H9 (cell line): ENCODE data around the gene CENPA. TPM values are rescaled to one million over a fixed set of nuclear protein-coding genes. Genes with fewer than 3 reads are reported as not detected.

Experiments used
- DNase-seq: peaks from one replicate; pipeline ENCODE4 v3.0.0-alpha.2; 2017
- H2AFZ ChIP-seq: one replicate; pipeline ENCODE4 v1.6.1; 2013; ENCODE audit warnings: mild to moderate bottlenecking, low read length, control low read depth, moderate library complexity
- H2AK5ac ChIP-seq: 2 replicates; pipeline ENCODE4 v1.6.1; 2013; ENCODE audit warnings: low read length, control low read depth, mixed read lengths; ENCODE audit not compliant: insufficient read length
- H2BK120ac ChIP-seq: one replicate; pipeline ENCODE4 v1.6.1; 2013; ENCODE audit warnings: low read depth, mild to moderate bottlenecking, low read length, control low read depth, inconsistent platforms; ENCODE audit not compliant: poor library complexity, severe bottlenecking
- H2BK12ac ChIP-seq: 2 replicates; pipeline ENCODE4 v1.6.1; 2013; ENCODE audit warnings: low read length, control low read depth, mixed read lengths, low read depth; ENCODE audit not compliant: insufficient read length
- H2BK15ac ChIP-seq: 2 replicates; pipeline ENCODE4 v1.6.1; 2013; ENCODE audit warnings: low read depth, low read length, control low read depth
- H2BK20ac ChIP-seq: one replicate; pipeline ENCODE4 v1.6.1; 2013; ENCODE audit warnings: low read depth, mild to moderate bottlenecking, low read length, control low read depth, inconsistent platforms; ENCODE audit not compliant: poor library complexity, severe bottlenecking
- H2BK5ac ChIP-seq: 2 replicates; pipeline ENCODE4 v1.6.1; 2013; ENCODE audit warnings: low read length, control low read depth, mixed read lengths; ENCODE audit not compliant: insufficient read length
- H3K14ac ChIP-seq: 2 replicates; pipeline ENCODE4 v1.6.1; 2013; ENCODE audit warnings: low read length, control low read depth; ENCODE audit not compliant: insufficient read depth
- H3K18ac ChIP-seq: 2 replicates; pipeline ENCODE4 v1.6.1; 2013; ENCODE audit warnings: low read depth, mild to moderate bottlenecking, mixed read lengths, low read length, control low read depth; ENCODE audit not compliant: insufficient read length
- H3K23ac ChIP-seq: 2 replicates; pipeline ENCODE4 v1.6.1; 2013; ENCODE audit warnings: low read length, control low read depth, mixed read lengths, low read depth; ENCODE audit not compliant: insufficient read length
- H3K23me2 ChIP-seq: 2 replicates; pipeline ENCODE4 v1.6.1; 2013; ENCODE audit warnings: low read depth, mild to moderate bottlenecking, mixed read lengths, low read length, control low read depth; ENCODE audit not compliant: insufficient read length, poor library complexity, severe bottlenecking
- H3K27ac ChIP-seq: 2 replicates; pipeline ENCODE4 v1.5.1; 2013; ENCODE audit warnings: low read length, control low read depth, mixed read lengths, low read depth; ENCODE audit not compliant: insufficient read length
- H3K27me3 ChIP-seq: 2 replicates; pipeline ENCODE4 v1.6.1; 2013; ENCODE audit warnings: low read length, control low read depth, inconsistent platforms; ENCODE audit not compliant: insufficient read depth
- H3K4ac ChIP-seq: 2 replicates; pipeline ENCODE4 v1.6.1; 2013; ENCODE audit warnings: low read depth, mild to moderate bottlenecking, control low read depth, inconsistent platforms, low read length, moderate library complexity
- H3K4me1 ChIP-seq: 2 replicates; pipeline ENCODE4 v1.6.1; 2013; ENCODE audit warnings: low read length, control low read depth, inconsistent platforms; ENCODE audit not compliant: insufficient read depth
- H3K4me2 ChIP-seq: 2 replicates; pipeline ENCODE4 v1.6.1; 2013; ENCODE audit warnings: low read length, control low read depth, mixed read lengths; ENCODE audit not compliant: insufficient read length, insufficient read depth
- H3K56ac ChIP-seq: 2 replicates; pipeline ENCODE4 v1.6.1; 2013; ENCODE audit warnings: low read depth, mild to moderate bottlenecking, mixed read lengths, low read length, control low read depth; ENCODE audit not compliant: insufficient read length
- H3K79me1 ChIP-seq: 2 replicates; pipeline ENCODE4 v1.6.1; 2013; ENCODE audit warnings: low read depth, mild to moderate bottlenecking, moderate library complexity, low read length, control low read depth, inconsistent platforms; ENCODE audit not compliant: insufficient read depth, poor library complexity, severe bottlenecking
- H3K79me2 ChIP-seq: 2 replicates; pipeline ENCODE4 v1.6.1; 2013; ENCODE audit warnings: low read length, control low read depth, inconsistent platforms; ENCODE audit not compliant: insufficient read depth
- H3K9ac ChIP-seq: 2 replicates; pipeline ENCODE4 v1.6.1; 2013; ENCODE audit warnings: low read length, control low read depth, mixed read lengths; ENCODE audit not compliant: insufficient read length; ENCODE audit errors: extremely low read depth
- H3K9me3 ChIP-seq: one replicate; pipeline ENCODE4 v1.6.1; 2013; ENCODE audit warnings: low read depth, low read length, inconsistent platforms; ENCODE audit not compliant: control insufficient read depth
- H3T11ph ChIP-seq: one replicate; pipeline ENCODE4 v1.6.1; 2013; ENCODE audit warnings: mild to moderate bottlenecking, low read length, control low read depth, inconsistent platforms
- H4K20me1 ChIP-seq: one replicate; pipeline ENCODE4 v1.6.1; 2013; ENCODE audit not compliant: control insufficient read depth, insufficient read length, insufficient read depth
- H4K5ac ChIP-seq: 2 replicates; pipeline ENCODE4 v1.6.1; 2013; ENCODE audit warnings: low read depth, mild to moderate bottlenecking, mixed read lengths, low read length, control low read depth; ENCODE audit not compliant: insufficient read length
- H4K8ac ChIP-seq: replicated peaks from 2 replicates; pipeline ENCODE4 v1.6.1; 2013; ENCODE audit warnings: low read length, control low read depth, mixed read lengths, low read depth; ENCODE audit not compliant: insufficient read length
- H4K91ac ChIP-seq: 2 replicates; pipeline ENCODE4 v1.6.1; 2013; ENCODE audit warnings: low read depth, mild to moderate bottlenecking, moderate library complexity, mixed read lengths, low read length, control low read depth; ENCODE audit not compliant: insufficient read length
- H3K27ac Mint-ChIP-seq, 3 experiments: 2 replicates in 2 of 3; 3 replicates in 1 of 3; pipeline ENCODE4 v1.8.0; 2020 to 2021; ENCODE audit warnings: mixed read lengths in 3 of 3, mild to moderate bottlenecking in 1 of 3, moderate library complexity in 1 of 3
- H3K27me3 Mint-ChIP-seq: 2 replicates; pipeline ENCODE4 v1.8.0; 2021; ENCODE audit warnings: low read depth, mild to moderate bottlenecking, moderate library complexity, mixed read lengths
- H3K36me3 Mint-ChIP-seq, 3 experiments: 2 replicates in 2 of 3; 3 replicates in 1 of 3; pipeline ENCODE4 v1.8.0; 2020 to 2021; ENCODE audit warnings: low read depth in 3 of 3, mixed read lengths in 3 of 3; ENCODE audit not compliant: insufficient read depth in 1 of 3
- H3K4me1 Mint-ChIP-seq, 2 experiments: 2 replicates each; pipeline ENCODE4 v1.8.0; 2020; ENCODE audit warnings: mixed read lengths in 2 of 2
- H3K4me3 Mint-ChIP-seq, 2 experiments: 2 replicates in 1 of 2; 3 replicates in 1 of 2; pipeline ENCODE4 v1.8.0; 2020 to 2021; ENCODE audit warnings: mild to moderate bottlenecking in 2 of 2, mixed read lengths in 2 of 2, moderate library complexity in 1 of 2
- H3K9me3 Mint-ChIP-seq, 2 experiments: 2 replicates in 1 of 2; 3 replicates in 1 of 2; pipeline ENCODE4 v1.8.0; 2020; ENCODE audit warnings: mild to moderate bottlenecking in 2 of 2, mixed read lengths in 2 of 2, moderate library complexity in 1 of 2
- CTCF ChIP-seq: fragments of 200-600 bp; sonication (generic); conservative IDR thresholded peaks from 3 replicates; pipeline ENCODE4 v1.8.0; 2021; ENCODE audit warnings: antibody characterized with exemption, mild to moderate bottlenecking
- WGBS: extraction: QIAGEN DNeasy Blood & Tissue Kit; methylation state at CpG from one replicate; pipeline ENCODE4 v1.1.7; 2013; ENCODE audit warnings: missing lambda C conversion rate, low lambda C conversion rate, mixed read lengths; ENCODE audit not compliant: insufficient read length; ENCODE audit errors: extremely low coverage; 5-methylcytosine and 5-hydroxymethylcytosine counted together
- total RNA-seq: library from RNA; stranded (reverse); gene quantifications from 2 replicates; pipeline ENCODE4 v1.2.1, GENCODE V29; 2021

The CENPA gene
- total RNA-seq, 1 experiment from 2014 or later = 19.3 TPM

DNA sequence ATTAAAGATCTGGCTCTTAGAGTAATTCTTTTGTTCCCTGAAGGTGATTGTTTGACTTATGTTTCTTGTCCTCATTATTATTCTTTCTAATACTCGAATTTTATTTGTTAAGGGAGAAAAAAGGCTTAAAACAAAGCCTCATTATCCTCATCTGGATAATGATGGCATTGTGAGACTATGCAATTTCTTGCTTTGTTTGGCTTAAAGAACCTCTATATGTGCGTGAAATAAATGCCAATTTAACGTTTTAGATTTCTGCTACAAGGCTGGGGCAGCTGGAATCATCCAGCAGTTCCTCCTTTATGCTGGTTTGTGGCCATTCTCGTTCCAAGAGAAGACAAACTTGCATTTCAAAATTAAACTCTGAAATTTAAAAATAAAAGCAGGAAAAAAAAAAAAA is 57.2 kb downstream of the CENPA start:
- no peaks in the 10 kb centered on the region for H3K4me1 ChIP-seq

More for the DNA sequence above, 57.2 kb downstream of the CENPA start:
- no CpG with 5 or more reads among the region's 4 CpGs for WGBS
- Histone ChIP-seq H3K9ac (no peak overlapping the region), H4K8ac (no peak overlapping the region), H2BK5ac (no peak overlapping the region), H3K27me3 (peaks cover 4% of the 10 kb centered on the region; the same call in 1 of the 2 replicates), H3K9me3 (no peaks in the 10 kb centered on the region), H3K23ac (no peak overlapping the region), H2BK12ac (no peak overlapping the region), H3K4me2 (no peak overlapping the region), H2AFZ (no peak overlapping the region), H3K4ac (no peak overlapping the region), H4K5ac (no peak overlapping the region), H3K23me2 (peaks cover 4% of the 10 kb centered on the region), H2BK120ac (no peak overlapping the region), H3K14ac (no peak overlapping the region), H2BK15ac (no peak overlapping the region), H4K20me1 (no peaks in the 10 kb centered on the region), H3K56ac (no peak overlapping the region), H3K79me1 (no peaks in the 10 kb centered on the region), H3K79me2 (no peaks in the 10 kb centered on the region), H3T11ph (no peak overlapping the region), H2BK20ac (no peak overlapping the region), H2AK5ac (no peak overlapping the region), H4K91ac (no peak overlapping the region), H3K18ac (no peak overlapping the region), H3K27ac (no peak overlapping the region)
- Mint-ChIP-seq H3K9me3 (no peaks in the 10 kb centered on the region), H3K27ac (no peak overlapping the region), H3K4me1 (peaks cover 5 to 12% of the 10 kb centered on the region in 2 experiments; a peak in 3 of 4 replicates), H3K4me3 (no peak overlapping the region), H3K27me3 (peaks cover 73% of the 10 kb centered on the region), H3K36me3 (no peaks in the 10 kb centered on the region; a peak in 1 of 7 replicates)
- TF ChIP-seq CTCF = no peak
- no peak for DNase-seq

Other genes with a start within 250 kb of the CENPA start
- not detected in 2 replicates for gene CIB4, start 144.7 kb upstream of the CENPA start, total RNA-seq
- 0.09 TPM in 1 of 2 replicates, not detected in the other for gene KCNK3, start 93.3 kb upstream of the CENPA start, total RNA-seq
- gene SLC35F6, start 21.8 kb upstream of the CENPA start, total RNA-seq = 15.7 and 16.0 TPM in 2 replicates
- 6.4 and 6.9 TPM in 2 replicates for gene DPYSL5, start 62.1 kb downstream of the CENPA start, total RNA-seq
- gene MAPRE3, start 184.6 kb downstream of the CENPA start, total RNA-seq = 1.9 and 2.0 TPM in 2 replicates
- gene TMEM214, start 246.9 kb downstream of the CENPA start, total RNA-seq = 53.9 and 55.3 TPM in 2 replicates